ENCODE measurements around the gene OSBPL9.

Gene OSBPL9

DNA sequence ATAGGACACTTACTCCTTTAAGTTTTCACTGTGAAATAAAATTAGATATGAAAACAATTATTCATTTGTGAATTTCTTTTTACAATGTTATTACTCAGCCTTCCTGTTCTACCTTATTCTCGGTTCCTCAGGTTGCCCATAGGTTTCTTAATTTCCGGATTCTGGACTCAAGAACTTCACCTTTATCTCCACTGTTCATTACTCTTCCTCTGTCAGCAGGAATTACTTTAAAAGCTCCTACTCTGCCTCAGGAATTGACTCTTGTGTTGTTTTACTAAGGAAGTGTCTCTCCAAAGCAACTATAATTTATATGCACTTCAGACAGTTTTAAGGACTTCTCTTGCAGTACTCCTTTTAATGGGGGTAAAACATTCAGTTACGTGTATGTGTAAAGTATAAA, 123.8 kb downstream of the OSBPL9 start:
- no peak for DNase-seq (ENCODE audit: low spot score)

GRCh38 chr1:51741121-51741681, 124.3 kb downstream of the OSBPL9 start:
- DNase-seq (ENCODE audit: low spot score): no peak

GRCh38 chr1:51744506-51745303, 127.8 kb downstream of the OSBPL9 start:
- DNase-seq (ENCODE audit: low spot score): no peak

DNA sequence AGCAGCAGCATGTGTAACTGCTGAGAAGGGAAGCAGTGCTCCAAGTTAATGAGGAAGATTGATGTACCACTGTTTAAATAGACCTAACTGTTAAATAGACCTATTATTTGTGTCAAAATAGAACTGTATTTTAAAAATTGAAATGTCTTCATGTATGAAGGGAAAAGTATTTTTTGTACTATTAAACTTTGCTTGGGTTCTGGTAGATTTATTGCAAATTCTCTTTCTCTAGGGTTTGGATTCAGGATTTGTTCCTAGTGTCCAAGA, 128.3 kb downstream of the OSBPL9 start:
- no peak for DNase-seq (ENCODE audit: low spot score)

- no peak for DNase-seq (ENCODE audit: low spot score)
Measured at GRCh38 chr1:51749151-51749550, 132.3 kb downstream of the OSBPL9 start.

DNA sequence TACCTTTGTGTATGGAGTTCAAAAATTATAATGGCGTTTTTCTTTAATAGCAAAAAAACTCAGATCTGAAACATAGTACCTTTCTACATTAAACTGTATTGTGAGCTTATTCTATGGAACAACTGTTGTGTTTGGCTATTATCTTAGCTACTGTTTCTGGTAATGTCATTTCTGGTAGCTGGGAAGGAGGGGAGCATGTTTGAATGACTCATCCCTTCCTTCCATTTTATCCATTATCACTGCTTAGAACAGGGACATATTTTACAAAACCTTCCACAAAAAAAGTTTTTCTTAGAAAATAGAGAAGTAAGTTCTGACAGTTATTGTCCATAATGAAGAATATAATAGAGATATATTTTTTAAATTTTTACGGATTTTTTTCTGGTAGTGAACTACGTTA, 133.3 kb downstream of the OSBPL9 start:
- no peak for DNase-seq (ENCODE audit: low spot score)

- peak; percentile 33 for DNase-seq (ENCODE audit: low spot score)
Measured at GRCh38 chr1:51750729-51751128, 133.8 kb downstream of the OSBPL9 start.

DNA sequence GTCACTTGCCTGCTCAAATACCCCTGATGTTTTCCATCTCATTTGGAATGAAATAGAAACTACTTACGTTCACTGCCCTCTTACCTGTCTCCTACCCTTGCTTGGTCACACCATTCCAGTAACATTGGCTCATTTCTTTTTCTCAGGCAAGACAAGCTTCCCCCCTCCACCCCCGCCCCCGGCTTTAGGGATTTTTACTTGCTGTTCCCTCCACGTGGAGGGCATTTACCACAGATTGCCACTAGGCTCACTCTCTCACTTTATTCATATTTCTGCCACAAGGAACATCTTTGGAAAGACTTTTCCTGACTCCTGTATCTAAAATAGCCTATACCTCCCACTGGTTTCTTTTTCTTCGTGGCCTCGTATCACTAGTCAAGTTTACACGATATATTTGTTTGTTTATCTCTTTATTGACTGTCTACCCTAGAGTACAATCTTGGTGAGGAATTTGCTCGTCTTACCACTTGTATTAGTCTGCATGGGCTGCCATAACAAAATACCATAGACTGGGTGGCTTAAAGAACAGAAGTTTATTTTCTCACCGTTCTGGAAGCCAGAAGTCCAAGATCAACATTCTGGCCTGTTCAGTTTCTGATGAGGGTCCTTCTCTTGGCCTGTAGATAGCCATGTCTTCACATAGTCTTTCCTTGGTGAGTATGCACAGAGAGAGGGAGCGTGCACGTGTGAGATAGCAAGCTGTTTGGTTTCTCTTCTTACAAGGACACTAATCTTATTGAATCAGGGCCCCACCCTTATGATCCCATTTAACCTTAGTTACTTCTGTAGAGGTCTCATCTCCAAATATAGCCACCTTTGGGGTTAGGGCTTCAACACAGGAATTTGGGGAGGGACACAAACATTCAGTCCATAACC, 135.4 kb downstream of the OSBPL9 start:
- no peak for DNase-seq (ENCODE audit: low spot score)

- no peak for DNase-seq (ENCODE audit: low spot score)
Measured at GRCh38 chr1:51753969-51754368, 137.1 kb downstream of the OSBPL9 start.

DNA sequence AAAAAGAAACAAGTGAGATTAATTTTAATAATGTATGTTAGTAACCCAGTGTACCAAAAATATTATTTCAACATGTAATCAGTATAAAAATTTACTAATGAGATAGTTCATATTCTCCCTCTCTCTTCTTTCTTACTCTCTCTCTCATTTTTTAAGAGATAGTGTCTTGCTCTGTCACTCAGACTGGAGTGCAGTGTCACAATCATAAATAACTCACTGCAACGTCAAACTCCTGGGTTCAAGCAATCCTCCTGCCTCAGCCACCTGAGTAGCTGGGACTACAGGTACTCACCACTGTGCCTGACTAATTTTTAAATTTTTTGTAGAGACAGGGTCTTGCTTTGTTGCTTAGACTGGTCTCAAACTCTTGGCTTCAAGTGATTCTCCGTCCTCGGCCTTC, 137.8 kb downstream of the OSBPL9 start:
- no peak for DNase-seq (ENCODE audit: low spot score)

- no peak for DNase-seq (ENCODE audit: low spot score)
Measured at GRCh38 chr1:51755437-51755836, 138.5 kb downstream of the OSBPL9 start.

GRCh38 chr1:51756290-51756689, 139.4 kb downstream of the OSBPL9 start:
- DNase-seq (ENCODE audit: low spot score): no peak

- no peak for DNase-seq (ENCODE audit: low spot score)
Measured at GRCh38 chr1:51758310-51758709, 141.4 kb downstream of the OSBPL9 start.

DNA sequence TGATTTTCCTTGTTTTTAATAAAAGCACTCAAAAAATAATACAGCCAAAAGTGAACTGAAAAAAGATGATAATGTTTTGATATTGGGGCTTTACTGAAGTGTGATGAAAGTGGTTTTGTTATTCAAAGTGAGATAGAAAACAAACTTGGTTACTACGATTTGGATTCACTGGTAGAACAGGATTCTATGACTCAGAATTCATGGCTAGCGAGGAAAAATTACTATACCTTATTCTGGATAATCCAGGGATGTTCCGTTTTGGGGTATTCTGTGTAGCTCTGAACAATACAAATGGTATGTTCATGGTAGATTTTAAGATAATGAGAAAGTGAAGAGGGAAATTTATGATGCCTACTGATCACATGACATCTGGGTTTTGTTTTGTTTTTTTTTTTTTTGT, 144.0 kb downstream of the OSBPL9 start:
- DNase-seq (ENCODE audit: low spot score): no peak

DNA sequence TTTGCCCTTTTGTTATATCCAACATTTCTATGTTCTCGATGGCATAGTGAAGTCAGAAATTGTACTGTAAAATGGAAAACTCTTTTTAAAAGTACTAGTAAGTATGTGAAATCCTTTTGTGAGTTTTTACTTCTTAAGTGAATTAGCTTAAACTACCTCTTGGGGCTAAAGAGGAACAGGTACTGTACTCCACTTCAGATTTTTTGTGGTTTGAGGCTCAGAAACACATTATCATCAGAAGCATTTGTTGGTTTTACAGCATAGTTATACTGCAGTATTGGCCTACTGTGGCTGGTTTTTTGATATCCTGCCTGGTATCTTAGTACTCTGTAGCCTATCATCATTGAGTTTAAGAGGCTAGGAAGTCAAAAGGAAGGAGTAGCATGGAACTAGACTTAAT, 144.5 kb downstream of the OSBPL9 start:
- no peak for DNase-seq (ENCODE audit: low spot score)

GRCh38 chr1:51768971-51769588, 152.2 kb downstream of the OSBPL9 start:
- peak; percentile 68 for DNase-seq (ENCODE audit: low spot score)

DNA sequence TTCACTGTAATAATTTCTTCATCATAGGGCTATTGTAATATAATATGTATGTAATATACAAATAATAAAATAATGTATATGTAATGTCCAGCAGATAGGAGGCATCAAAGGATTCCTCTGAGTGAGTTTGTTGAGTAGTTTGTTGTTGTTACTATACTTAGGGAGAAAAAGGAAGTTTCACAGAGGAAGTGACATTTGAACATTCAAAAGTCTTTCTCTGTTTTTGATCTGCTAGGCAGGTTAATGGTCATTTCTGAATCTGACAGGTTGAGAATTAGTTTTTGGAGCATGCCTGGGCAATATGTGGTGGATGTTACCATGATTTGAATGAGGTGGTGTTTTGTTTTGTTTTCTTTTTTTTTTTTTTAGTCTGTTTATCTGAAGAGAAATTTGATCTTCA, 159.5 kb downstream of the OSBPL9 start:
- no peak for DNase-seq (ENCODE audit: low spot score)

DNA sequence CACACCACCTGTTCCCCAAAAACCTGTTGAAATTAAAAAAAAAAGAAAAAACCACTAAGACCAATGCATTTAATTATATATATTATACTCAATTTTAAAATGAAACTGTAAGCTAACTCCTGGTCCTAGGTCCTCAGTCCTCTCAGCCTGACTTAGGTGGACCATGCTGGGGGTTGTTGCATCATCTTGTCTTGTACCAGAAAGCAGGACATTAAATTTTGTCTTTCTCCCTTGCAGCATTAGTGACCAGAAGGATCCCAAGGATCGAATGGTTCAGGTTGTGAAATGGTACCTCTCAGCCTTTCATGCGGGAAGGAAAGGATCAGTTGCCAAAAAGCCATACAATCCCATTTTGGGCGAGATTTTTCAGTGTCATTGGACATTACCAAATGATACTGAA, 164.0 kb downstream of the OSBPL9 start:
- no peak for DNase-seq (ENCODE audit: low spot score)

DNA sequence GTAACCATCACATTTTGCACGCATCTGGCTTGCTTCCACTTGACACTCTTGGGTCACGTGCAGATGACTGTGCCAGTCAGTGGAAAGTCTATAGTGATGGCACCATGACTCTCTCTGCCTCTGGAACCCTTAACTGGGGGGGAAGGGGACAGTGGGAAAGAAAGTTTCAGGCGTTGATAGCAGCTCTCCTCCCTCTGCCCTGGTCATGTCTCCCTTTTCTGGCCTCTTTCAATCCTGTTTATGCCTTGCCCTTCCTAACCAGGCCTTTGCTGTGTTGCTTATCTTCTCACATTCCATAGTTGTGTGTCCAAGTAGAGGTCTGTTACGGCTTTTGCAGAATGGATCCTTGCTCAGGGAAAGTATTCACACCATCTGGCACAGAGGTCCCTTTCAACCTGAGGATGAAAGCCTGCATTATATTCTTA, 168.1 kb downstream of the OSBPL9 start:
- DNase-seq (ENCODE audit: low spot score): no peak

- DNase-seq (ENCODE audit: low spot score): no peak
Measured at GRCh38 chr1:51788938-51789337, 172.0 kb downstream of the OSBPL9 start.

- no peak for DNase-seq (ENCODE audit: low spot score)
Measured at GRCh38 chr1:51789342-51789741, 172.4 kb downstream of the OSBPL9 start.

DNA sequence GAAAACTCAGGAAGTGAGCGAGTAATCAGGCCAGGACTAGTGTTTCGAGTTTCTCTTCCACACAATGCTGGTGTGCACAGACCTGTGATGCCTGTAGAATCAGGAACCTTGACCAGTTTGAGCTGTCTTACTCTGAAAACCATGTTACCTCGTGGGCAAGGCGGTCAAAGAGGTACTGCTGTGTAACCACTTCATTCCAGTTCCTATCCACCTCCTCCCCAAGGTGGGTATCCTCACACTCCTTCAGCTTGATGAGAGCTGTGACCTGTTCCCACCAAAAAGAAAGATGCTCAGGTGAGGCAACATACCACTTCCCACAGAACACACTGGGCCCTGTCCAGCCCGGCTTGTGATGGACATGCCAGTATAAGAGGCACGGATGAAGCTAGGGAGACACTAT, 173.5 kb downstream of the OSBPL9 start:
- no peak for DNase-seq (ENCODE audit: low spot score)

DNA sequence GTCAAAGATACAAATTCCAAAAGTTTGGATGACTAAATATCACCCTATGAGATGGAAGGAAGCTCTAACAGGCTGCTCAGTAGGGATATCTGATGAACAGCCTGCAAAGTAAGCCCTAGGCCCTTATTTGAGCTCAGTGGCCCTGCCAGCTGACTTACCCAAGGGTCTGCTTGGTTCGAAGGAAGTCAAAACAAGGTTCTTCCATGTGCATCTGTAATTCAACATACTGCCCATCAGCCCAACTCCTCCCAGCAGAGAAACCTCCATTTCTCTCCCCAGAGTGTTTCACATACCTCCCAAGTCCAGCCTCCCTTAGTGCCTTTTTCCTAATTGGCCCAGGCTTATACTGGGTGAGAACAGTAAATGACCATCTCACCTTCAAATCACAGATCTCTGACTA, 175.0 kb downstream of the OSBPL9 start:
- DNase-seq (ENCODE audit: low spot score): no peak

Measured in AG20443 (cell line).